Esophagus muscularis mucosa (tissue), 3 donors: ENCODE measurements around the gene COPB2.

Experiments
- POLR2A ChIP-seq: fragments of 450-650 bp; IDR thresholded peaks from one replicate; pipeline ENCODE4 v1.6.1; 2017; ENCODE audit warnings: antibody characterized with exemption, moderate library complexity, mild to moderate bottlenecking, low read depth
- TF ChIP-seq, protein P1 (sequence below), 3 experiments: fragments of 200-600 bp in 2 of 3; fragments of 450-650 bp in 1 of 3; sonication (generic) in 2 of 3; IDR thresholded peaks; one replicate each; pipeline ENCODE4 v1.5.1; 2017 to 2019; ENCODE audit warnings: antibody characterized with exemption in 3 of 3, mild to moderate bottlenecking in 2 of 3, moderate library complexity in 1 of 3

DNA sequence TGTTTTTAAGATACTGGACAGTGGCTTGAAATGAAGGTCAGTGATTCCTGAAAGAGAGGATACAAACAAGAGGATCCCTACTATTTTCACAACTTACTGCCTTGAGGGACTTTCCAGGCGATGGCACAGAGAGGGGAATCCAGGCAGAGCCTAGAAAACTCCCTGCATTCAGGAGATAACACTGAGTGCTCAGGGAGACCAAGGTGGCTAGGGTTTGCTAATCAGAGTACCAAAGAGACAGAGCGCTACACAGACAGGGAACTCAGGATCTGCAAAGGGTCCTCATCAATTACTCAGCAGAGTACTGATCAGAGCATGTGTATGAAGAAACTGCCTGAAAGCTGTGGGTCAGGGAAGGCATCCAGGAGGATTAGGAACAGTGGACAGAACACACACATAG lies 57.4 kb downstream of the COPB2 start:
- TF ChIP-seq POLR2A, result no peak
- TF ChIP-seq, protein P1, sequence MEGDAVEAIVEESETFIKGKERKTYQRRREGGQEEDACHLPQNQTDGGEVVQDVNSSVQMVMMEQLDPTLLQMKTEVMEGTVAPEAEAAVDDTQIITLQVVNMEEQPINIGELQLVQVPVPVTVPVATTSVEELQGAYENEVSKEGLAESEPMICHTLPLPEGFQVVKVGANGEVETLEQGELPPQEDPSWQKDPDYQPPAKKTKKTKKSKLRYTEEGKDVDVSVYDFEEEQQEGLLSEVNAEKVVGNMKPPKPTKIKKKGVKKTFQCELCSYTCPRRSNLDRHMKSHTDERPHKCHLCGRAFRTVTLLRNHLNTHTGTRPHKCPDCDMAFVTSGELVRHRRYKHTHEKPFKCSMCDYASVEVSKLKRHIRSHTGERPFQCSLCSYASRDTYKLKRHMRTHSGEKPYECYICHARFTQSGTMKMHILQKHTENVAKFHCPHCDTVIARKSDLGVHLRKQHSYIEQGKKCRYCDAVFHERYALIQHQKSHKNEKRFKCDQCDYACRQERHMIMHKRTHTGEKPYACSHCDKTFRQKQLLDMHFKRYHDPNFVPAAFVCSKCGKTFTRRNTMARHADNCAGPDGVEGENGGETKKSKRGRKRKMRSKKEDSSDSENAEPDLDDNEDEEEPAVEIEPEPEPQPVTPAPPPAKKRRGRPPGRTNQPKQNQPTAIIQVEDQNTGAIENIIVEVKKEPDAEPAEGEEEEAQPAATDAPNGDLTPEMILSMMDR (IDR thresholded peaks at IDR 0.05), result no peak
